Activated CD4-positive, alpha-beta T cell treated with anti-CD3 and anti-CD28 coated beads, Interleukin-2, amount 10 ng/mL, durations not matched to agents 24 days and 14 days (primary cell): Measurements from ENCODE around the gene SPINK9. TPM values are rescaled to one million over a fixed set of nuclear protein-coding genes. Genes with fewer than 3 reads are reported as not detected.

Experiments used
- DNase-seq: peaks from one replicate; pipeline ENCODE4 v3.0.0; 2022
- H3K27ac Mint-ChIP-seq: one replicate; pipeline ENCODE4 v1.8.0; 2022; ENCODE audit warnings: mild to moderate bottlenecking, mixed read lengths
- H3K27me3 Mint-ChIP-seq: one replicate; pipeline ENCODE4 v1.8.0; 2022; ENCODE audit warnings: mixed read lengths
- H3K36me3 Mint-ChIP-seq: one replicate; pipeline ENCODE4 v1.8.0; 2022; ENCODE audit warnings: low read depth, mild to moderate bottlenecking, mixed read lengths
- H3K4me1 Mint-ChIP-seq: one replicate; pipeline ENCODE4 v1.8.0; 2021; ENCODE audit warnings: mixed read lengths
- H3K4me3 Mint-ChIP-seq: one replicate; pipeline ENCODE4 v1.8.0; 2022; ENCODE audit warnings: mild to moderate bottlenecking, moderate library complexity, mixed read lengths
- H3K9me3 Mint-ChIP-seq: one replicate; pipeline ENCODE4 v1.8.0; 2021; ENCODE audit warnings: mixed read lengths
- intact Hi-C: fragments of 100-400 bp; cut with micrococcal nuclease; formaldehyde crosslinking; loops from one replicate; pipeline ENCODE4 v1.15.1; 2023
- total RNA-seq: library from RNA; stranded (reverse); gene quantifications from 2 replicates; pipeline ENCODE4 v1.2.3, GENCODE V29; 2022

SPINK9 gene
- total RNA-seq, 1 donor from 2014 or later, result not detected

- no peaks in the 10 kb centered on the region for H3K36me3 Mint-ChIP-seq
- H3K27me3 Mint-ChIP-seq, result no peaks in the 10 kb centered on the region
- H3K4me3 Mint-ChIP-seq, result no peak overlapping the region
- no peak overlapping the region for H3K27ac Mint-ChIP-seq
- no peaks in the 10 kb centered on the region for H3K9me3 Mint-ChIP-seq
- H3K4me1 Mint-ChIP-seq, result no peaks in the 10 kb centered on the region
- intact Hi-C loops, result no loop called here
- DNase-seq, result no peak
Observed at GRCh38 chr5:148342371-148343045, 7.1 kb downstream of the SPINK9 start.

- no peak for DNase-seq
- intact Hi-C loops, result no loop called here
- no peak overlapping the region for H3K4me3 Mint-ChIP-seq
- no peaks in the 10 kb centered on the region for H3K27me3 Mint-ChIP-seq
- H3K27ac Mint-ChIP-seq, result no peak overlapping the region
- H3K36me3 Mint-ChIP-seq, result no peaks in the 10 kb centered on the region
- no peaks in the 10 kb centered on the region for H3K9me3 Mint-ChIP-seq
- H3K4me1 Mint-ChIP-seq, result no peaks in the 10 kb centered on the region
Observed at GRCh38 chr5:148343046-148343407, 7.7 kb downstream of the SPINK9 start.

- Mint-ChIP-seq H3K27me3 (no peaks in the 10 kb centered on the region), H3K9me3 (no peaks in the 10 kb centered on the region), H3K4me1 (no peaks in the 10 kb centered on the region), H3K4me3 (no peak overlapping the region), H3K27ac (no peak overlapping the region), H3K36me3 (no peaks in the 10 kb centered on the region)
- intact Hi-C loops, result no loop called here
- DNase-seq, result no peak
Observed at GRCh38 chr5:148343603-148344487, 8.5 kb downstream of the SPINK9 start.

DNA sequence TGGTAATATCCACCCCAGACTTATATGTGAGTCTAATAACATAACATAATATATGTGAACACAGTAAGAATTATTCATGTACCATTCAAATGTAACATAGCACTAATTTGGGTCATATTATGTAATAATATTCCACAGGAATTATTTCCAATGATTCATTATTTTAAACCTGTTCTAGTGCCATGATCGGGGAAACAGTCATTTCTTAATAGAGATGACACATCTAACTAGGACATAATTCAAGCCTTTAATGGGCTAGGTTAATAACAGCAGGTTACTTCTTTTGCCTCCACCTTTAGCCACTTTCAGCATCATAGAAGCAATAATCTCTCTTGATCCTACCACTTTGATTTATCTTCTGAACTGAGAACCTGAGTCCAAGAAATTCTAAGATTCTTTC is 12.3 kb downstream of the SPINK9 start:
- Mint-ChIP-seq H3K4me3 (no peak overlapping the region), H3K36me3 (no peaks in the 10 kb centered on the region), H3K9me3 (no peaks in the 10 kb centered on the region), H3K27ac (no peak overlapping the region), H3K27me3 (peaks cover 5% of the 10 kb centered on the region), H3K4me1 (no peaks in the 10 kb centered on the region)
- intact Hi-C loops, result no loop called here
- no peak for DNase-seq

- intact Hi-C loops, result no loop called here
- no peaks in the 10 kb centered on the region for H3K4me1 Mint-ChIP-seq
- H3K27ac Mint-ChIP-seq, result no peak overlapping the region
- H3K9me3 Mint-ChIP-seq, result no peaks in the 10 kb centered on the region
- H3K4me3 Mint-ChIP-seq, result no peak overlapping the region
- H3K36me3 Mint-ChIP-seq, result no peaks in the 10 kb centered on the region
- no peak for DNase-seq
- H3K27me3 Mint-ChIP-seq, result peaks cover 8% of the 10 kb centered on the region
Observed at GRCh38 chr5:148352696-148353095, 17.3 kb downstream of the SPINK9 start.

- H3K27me3 Mint-ChIP-seq, result peaks cover 8% of the 10 kb centered on the region
- no peak overlapping the region for H3K27ac Mint-ChIP-seq
- H3K36me3 Mint-ChIP-seq, result no peaks in the 10 kb centered on the region
- intact Hi-C loops, result no loop called here
- DNase-seq, result no peak
- H3K4me1 Mint-ChIP-seq, result no peaks in the 10 kb centered on the region
- H3K4me3 Mint-ChIP-seq, result no peak overlapping the region
- no peaks in the 10 kb centered on the region for H3K9me3 Mint-ChIP-seq
Observed at GRCh38 chr5:148353634-148354033, 18.3 kb downstream of the SPINK9 start.

DNA sequence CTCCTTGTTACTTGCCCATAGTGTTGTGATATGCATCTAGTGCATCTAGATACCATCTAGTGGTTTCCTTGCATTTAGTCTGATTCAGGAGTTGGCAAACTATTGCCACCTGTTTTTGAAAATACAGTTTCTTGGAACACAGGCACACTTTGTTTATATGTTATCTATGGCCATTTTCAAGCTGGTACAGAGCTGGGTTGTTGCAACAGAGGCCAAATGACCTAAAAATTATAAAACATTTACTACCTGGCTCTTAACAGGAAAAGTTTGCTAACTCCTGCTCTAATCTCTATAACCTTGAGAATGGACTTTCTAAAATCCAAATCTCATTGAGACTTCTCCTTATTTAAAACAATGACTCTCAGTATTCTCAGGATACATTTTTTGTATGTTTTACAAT is 29.0 kb downstream of the SPINK9 start:
- intact Hi-C loops, result no loop called here
- Mint-ChIP-seq H3K4me3 (no peak overlapping the region), H3K4me1 (no peaks in the 10 kb centered on the region), H3K9me3 (peaks cover 13% of the 10 kb centered on the region), H3K27me3 (peaks cover 1% of the 10 kb centered on the region), H3K27ac (no peak overlapping the region), H3K36me3 (no peaks in the 10 kb centered on the region)
- DNase-seq, result no peak

DNA sequence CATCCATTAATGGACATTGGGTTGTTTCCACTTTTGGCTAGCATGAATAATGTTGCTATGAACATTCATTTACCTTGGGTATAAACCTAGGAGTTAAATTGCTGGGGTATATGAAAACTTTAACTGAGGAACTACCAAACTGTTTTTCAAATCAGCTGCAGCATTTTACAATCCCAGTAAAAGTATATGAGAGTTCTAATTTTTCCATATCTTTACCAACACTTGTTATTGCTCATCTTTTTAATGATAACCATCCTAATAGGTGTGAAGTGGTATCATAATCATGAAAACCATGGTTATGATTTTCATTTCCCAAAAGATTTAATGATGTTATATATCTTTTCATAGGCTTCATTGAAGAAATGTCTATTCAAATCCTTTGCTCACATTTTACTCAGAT is 32.9 kb downstream of the SPINK9 start:
- Mint-ChIP-seq H3K4me1 (no peaks in the 10 kb centered on the region), H3K27ac (no peak overlapping the region), H3K36me3 (no peaks in the 10 kb centered on the region), H3K9me3 (peaks cover 9% of the 10 kb centered on the region), H3K27me3 (peaks cover 1% of the 10 kb centered on the region), H3K4me3 (no peak overlapping the region)
- DNase-seq, result no peak
- intact Hi-C loops, result no loop called here

GRCh38 chr5:148372166-148372725 is 36.9 kb downstream of the SPINK9 start:
- intact Hi-C loops, result loop anchor here (10.0 kb wide), 1 partner anchor 517 kb away; no protein-coding TSS in a partner anchor
- H3K36me3 Mint-ChIP-seq, result no peaks in the 10 kb centered on the region
- no peaks in the 10 kb centered on the region for H3K4me1 Mint-ChIP-seq
- peaks cover 9% of the 10 kb centered on the region for H3K9me3 Mint-ChIP-seq
- H3K27ac Mint-ChIP-seq, result no peak overlapping the region
- no peak overlapping the region for H3K4me3 Mint-ChIP-seq
- H3K27me3 Mint-ChIP-seq, result no peaks in the 10 kb centered on the region
- DNase-seq, result no peak

DNA sequence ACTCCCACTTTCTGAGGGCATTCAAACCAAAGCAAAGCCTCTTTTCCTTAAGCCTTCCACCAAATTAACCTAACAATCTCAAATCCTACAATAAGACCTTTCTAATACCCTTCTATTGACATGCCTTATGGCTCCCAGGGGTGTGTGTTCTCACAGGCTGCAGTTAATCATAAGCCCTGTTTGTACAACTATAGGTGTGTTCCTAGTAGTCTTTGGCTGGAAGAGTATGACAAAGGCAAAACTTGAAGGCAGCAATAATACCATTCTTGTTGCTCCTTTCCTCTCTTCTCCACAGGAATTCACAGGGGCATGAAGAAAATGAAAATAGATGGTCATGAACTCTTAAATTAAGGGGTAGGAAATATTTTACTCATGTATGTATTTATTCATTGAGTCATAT is 37.5 kb downstream of the SPINK9 start:
- no peaks in the 10 kb centered on the region for H3K36me3 Mint-ChIP-seq
- H3K27me3 Mint-ChIP-seq, result no peaks in the 10 kb centered on the region
- intact Hi-C loops, result loop anchor here (10.0 kb wide), 1 partner anchor 518 kb away; no protein-coding TSS in a partner anchor
- peaks cover 8% of the 10 kb centered on the region for H3K9me3 Mint-ChIP-seq
- H3K27ac Mint-ChIP-seq, result no peak overlapping the region
- no peak for DNase-seq
- H3K4me1 Mint-ChIP-seq, result no peaks in the 10 kb centered on the region
- no peak overlapping the region for H3K4me3 Mint-ChIP-seq

GRCh38 chr5:148374690-148375360 is 39.5 kb downstream of the SPINK9 start:
- DNase-seq, result peak; percentile 75
- H3K4me1 Mint-ChIP-seq, result peaks cover 6% of the 10 kb centered on the region
- H3K27ac Mint-ChIP-seq, result no peak overlapping the region
- H3K36me3 Mint-ChIP-seq, result peaks cover 8% of the 10 kb centered on the region
- H3K4me3 Mint-ChIP-seq, result no peak overlapping the region
- H3K27me3 Mint-ChIP-seq, result no peaks in the 10 kb centered on the region
- intact Hi-C loops, result loop anchor here (1.0 to 10.0 kb wide), 2 partner anchors 196 to 520 kb away; no protein-coding TSS in a partner anchor
- peaks cover 20% of the 10 kb centered on the region for H3K9me3 Mint-ChIP-seq

GRCh38 chr5:148376198-148376597 is 40.8 kb downstream of the SPINK9 start:
- no peak for DNase-seq
- peaks cover 8% of the 10 kb centered on the region for H3K36me3 Mint-ChIP-seq
- no peaks in the 10 kb centered on the region for H3K27me3 Mint-ChIP-seq
- no peak overlapping the region for H3K27ac Mint-ChIP-seq
- H3K9me3 Mint-ChIP-seq, result peaks cover 24% of the 10 kb centered on the region
- H3K4me3 Mint-ChIP-seq, result no peak overlapping the region
- intact Hi-C loops, result loop anchor here (10.0 kb wide), 1 partner anchor 521 kb away; no protein-coding TSS in a partner anchor
- H3K4me1 Mint-ChIP-seq, result peaks cover 11% of the 10 kb centered on the region

GRCh38 chr5:148378670-148379069 is 43.3 kb downstream of the SPINK9 start:
- DNase-seq, result no peak
- no peak overlapping the region for H3K4me3 Mint-ChIP-seq
- peaks cover 24% of the 10 kb centered on the region for H3K9me3 Mint-ChIP-seq
- H3K36me3 Mint-ChIP-seq, result peaks cover 8% of the 10 kb centered on the region
- H3K27me3 Mint-ChIP-seq, result no peaks in the 10 kb centered on the region
- H3K4me1 Mint-ChIP-seq, result peaks cover 21% of the 10 kb centered on the region
- intact Hi-C loops, result loop anchor here (10.0 kb wide), 1 partner anchor 524 kb away; no protein-coding TSS in a partner anchor
- no peak overlapping the region for H3K27ac Mint-ChIP-seq
